ENCODE data around the gene SELENOF.
"Not testable (repeated sequence)": the region's sequence is repeated elsewhere in the genome, so short reads cannot be mapped to it uniquely, and the experiment has no call there.

Gene SELENOF

GRCh38 chr1:86871001-86871400 is 42.9 kb downstream of the SELENOF start:
- no peak overlapping the region for H3K9ac ChIP-seq (ENCODE audit: low read length)
- no peaks in the 10 kb centered on the region for H3K9me3 ChIP-seq (ENCODE audit: control insufficient read depth, low read depth, low read length)
- no peaks in the 10 kb centered on the region for H3K36me3 ChIP-seq (ENCODE audit: control insufficient read depth, low read depth, low read length)
- no peak overlapping the region for H3K27ac ChIP-seq (ENCODE audit: low read length)
- H3K4me3 ChIP-seq (ENCODE audit: low read length) = no peak overlapping the region
- no peaks in the 10 kb centered on the region for H3K27me3 ChIP-seq (ENCODE audit: control insufficient read depth, insufficient read depth, low read length)
- H3K4me1 ChIP-seq (ENCODE audit: control insufficient read depth, low read depth, low read length) = peaks cover 5% of the 10 kb centered on the region

DNA sequence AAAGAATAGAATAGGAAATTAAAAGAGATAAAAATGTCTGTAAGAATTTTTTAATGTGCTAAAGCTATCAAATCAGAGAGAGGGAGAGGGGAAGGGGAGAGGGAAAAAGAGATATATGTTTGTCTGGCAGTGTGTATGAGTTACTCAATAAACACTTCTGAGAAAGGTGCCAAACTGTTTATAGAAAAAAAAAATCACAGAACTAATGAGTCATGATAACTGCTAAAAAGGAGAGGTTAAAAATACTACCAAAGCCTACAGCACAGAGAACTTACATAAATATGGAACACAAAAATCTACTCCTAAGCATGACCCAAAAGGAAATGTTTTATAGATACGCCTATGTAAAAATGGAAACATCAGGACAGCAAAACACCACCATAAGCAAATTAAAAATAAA is 45.4 kb downstream of the SELENOF start:
- Histone ChIP-seq H3K36me3 (ENCODE audit: control insufficient read depth, low read depth, low read length) (no peaks in the 10 kb centered on the region), H3K27ac (ENCODE audit: low read length) (no peak overlapping the region), H3K4me3 (ENCODE audit: low read length) (no peak overlapping the region), H3K9me3 (ENCODE audit: control insufficient read depth, low read depth, low read length) (no peaks in the 10 kb centered on the region), H3K9ac (ENCODE audit: low read length) (no peak overlapping the region), H3K4me1 (ENCODE audit: control insufficient read depth, low read depth, low read length) (peaks cover 5% of the 10 kb centered on the region), H3K27me3 (ENCODE audit: control insufficient read depth, insufficient read depth, low read length) (no peaks in the 10 kb centered on the region)

DNA sequence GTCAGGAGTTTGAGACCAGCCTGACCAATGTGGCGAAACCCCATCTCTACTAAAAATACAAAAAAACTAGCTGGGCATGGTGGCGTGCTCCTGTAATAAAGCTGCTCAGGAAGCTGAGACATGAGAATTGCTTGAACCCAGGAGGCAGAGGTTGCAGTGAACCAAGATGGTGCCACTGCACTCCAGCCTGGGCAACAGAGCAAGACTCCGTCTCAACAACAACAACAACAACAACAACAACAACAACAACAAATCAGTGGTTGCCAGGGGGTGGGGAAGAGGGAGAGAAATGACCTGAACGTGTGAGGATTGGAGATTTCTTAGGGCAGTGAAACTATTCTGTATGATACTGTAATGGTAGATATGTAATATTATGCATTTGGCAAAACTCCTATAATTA is 46.6 kb downstream of the SELENOF start:
- not testable (repeated sequence) for H3K27me3 ChIP-seq (ENCODE audit: control insufficient read depth, insufficient read depth, low read length); H3K4me1 ChIP-seq (ENCODE audit: control insufficient read depth, low read depth, low read length); H3K9me3 ChIP-seq (ENCODE audit: control insufficient read depth, low read depth, low read length); H3K4me3 ChIP-seq (ENCODE audit: low read length); H3K27ac ChIP-seq (ENCODE audit: low read length); H3K36me3 ChIP-seq (ENCODE audit: control insufficient read depth, low read depth, low read length); H3K9ac ChIP-seq (ENCODE audit: low read length)

DNA sequence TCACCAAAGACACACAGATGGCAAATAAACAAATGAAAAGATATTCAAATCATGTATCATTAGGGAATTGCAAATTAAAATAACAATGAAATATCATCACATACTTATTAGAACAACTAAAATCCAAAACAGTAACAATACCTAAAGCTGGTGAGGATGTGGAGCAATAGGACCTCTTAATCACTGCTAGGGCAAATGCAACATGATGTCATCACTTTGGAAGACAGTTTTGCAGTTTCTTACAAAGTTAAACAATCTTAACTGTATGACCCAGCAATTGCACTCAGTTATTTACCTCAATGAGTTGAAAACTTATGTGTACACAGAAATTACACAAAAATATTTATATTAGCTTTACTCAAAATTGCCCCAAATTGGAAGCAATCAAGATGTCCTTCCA is 47.3 kb downstream of the SELENOF start:
- Histone ChIP-seq H3K36me3 (ENCODE audit: control insufficient read depth, low read depth, low read length) (no peaks in the 10 kb centered on the region), H3K4me3 (ENCODE audit: low read length) (no peak overlapping the region), H3K27me3 (ENCODE audit: control insufficient read depth, insufficient read depth, low read length) (no peaks in the 10 kb centered on the region), H3K27ac (ENCODE audit: low read length) (no peak overlapping the region), H3K9me3 (ENCODE audit: control insufficient read depth, low read depth, low read length) (no peaks in the 10 kb centered on the region), H3K9ac (ENCODE audit: low read length) (no peak overlapping the region), H3K4me1 (ENCODE audit: control insufficient read depth, low read depth, low read length) (peaks cover 5% of the 10 kb centered on the region)

- H3K27ac ChIP-seq (ENCODE audit: low read length) = no peak overlapping the region
- H3K4me3 ChIP-seq (ENCODE audit: low read length) = no peak overlapping the region
- no peaks in the 10 kb centered on the region for H3K36me3 ChIP-seq (ENCODE audit: control insufficient read depth, low read depth, low read length)
Measured at GRCh38 chr1:86865973-86866637, 47.8 kb downstream of the SELENOF start.

DNA sequence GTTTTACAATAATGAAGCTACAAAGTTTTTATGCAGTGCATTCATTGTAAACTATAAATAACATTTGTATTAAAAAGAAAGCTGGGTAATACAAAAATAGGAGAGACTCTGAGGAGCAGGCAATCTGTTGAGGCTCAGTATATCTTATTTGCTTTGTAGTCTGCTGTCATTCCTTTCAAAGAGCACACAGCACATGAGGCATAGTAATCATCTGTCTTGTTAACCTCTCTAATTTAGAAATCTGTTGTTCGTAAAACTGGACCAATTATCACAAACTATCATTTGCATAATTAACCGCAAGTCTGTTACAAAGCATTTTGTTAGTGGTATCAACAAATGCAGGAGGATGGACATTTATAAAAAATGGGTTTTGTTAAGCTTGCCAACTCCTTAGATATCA is 51.0 kb downstream of the SELENOF start:
- Histone ChIP-seq H3K27ac (ENCODE audit: low read length) (no peak overlapping the region), H3K27me3 (ENCODE audit: control insufficient read depth, insufficient read depth, low read length) (no peaks in the 10 kb centered on the region), H3K36me3 (ENCODE audit: control insufficient read depth, low read depth, low read length) (no peaks in the 10 kb centered on the region), H3K4me1 (ENCODE audit: control insufficient read depth, low read depth, low read length) (no peaks in the 10 kb centered on the region), H3K9ac (ENCODE audit: low read length) (no peak overlapping the region), H3K4me3 (ENCODE audit: low read length) (no peak overlapping the region), H3K9me3 (ENCODE audit: control insufficient read depth, low read depth, low read length) (no peaks in the 10 kb centered on the region)

More at GRCh38 chr1:86865973-86866637, 47.8 kb downstream of the SELENOF start:
- Histone ChIP-seq H3K4me1 (ENCODE audit: control insufficient read depth, low read depth, low read length) (peaks cover 5% of the 10 kb centered on the region), H3K9me3 (ENCODE audit: control insufficient read depth, low read depth, low read length) (no peaks in the 10 kb centered on the region), H3K27me3 (ENCODE audit: control insufficient read depth, insufficient read depth, low read length) (no peaks in the 10 kb centered on the region), H3K9ac (ENCODE audit: low read length) (no peak overlapping the region)

GRCh38 chr1:86861424-86861823 is 52.5 kb downstream of the SELENOF start:
- H3K27ac ChIP-seq (ENCODE audit: low read length) = no peak overlapping the region

GRCh38 chr1:86860424-86860823 is 53.5 kb downstream of the SELENOF start:
- Histone ChIP-seq H3K9ac (ENCODE audit: low read length) (no peak overlapping the region), H3K4me1 (ENCODE audit: control insufficient read depth, low read depth, low read length) (no peaks in the 10 kb centered on the region), H3K27ac (ENCODE audit: low read length) (no peak overlapping the region), H3K4me3 (ENCODE audit: low read length) (no peak overlapping the region), H3K36me3 (ENCODE audit: control insufficient read depth, low read depth, low read length) (no peaks in the 10 kb centered on the region), H3K9me3 (ENCODE audit: control insufficient read depth, low read depth, low read length) (no peaks in the 10 kb centered on the region), H3K27me3 (ENCODE audit: control insufficient read depth, insufficient read depth, low read length) (no peaks in the 10 kb centered on the region)

More at GRCh38 chr1:86861424-86861823, 52.5 kb downstream of the SELENOF start:
- H3K9ac ChIP-seq (ENCODE audit: low read length) = no peak overlapping the region
- no peaks in the 10 kb centered on the region for H3K9me3 ChIP-seq (ENCODE audit: control insufficient read depth, low read depth, low read length)
- H3K4me1 ChIP-seq (ENCODE audit: control insufficient read depth, low read depth, low read length) = no peaks in the 10 kb centered on the region
- H3K27me3 ChIP-seq (ENCODE audit: control insufficient read depth, insufficient read depth, low read length) = no peaks in the 10 kb centered on the region
- H3K4me3 ChIP-seq (ENCODE audit: low read length) = no peak overlapping the region
- no peaks in the 10 kb centered on the region for H3K36me3 ChIP-seq (ENCODE audit: control insufficient read depth, low read depth, low read length)

- H3K27ac ChIP-seq (ENCODE audit: low read length) = no peak overlapping the region
Measured at GRCh38 chr1:86860020-86860419, 53.9 kb downstream of the SELENOF start.

GRCh38 chr1:86858524-86859261 is 55.2 kb downstream of the SELENOF start:
- H3K9me3 ChIP-seq (ENCODE audit: control insufficient read depth, low read depth, low read length) = no peaks in the 10 kb centered on the region
- no peak overlapping the region for H3K4me3 ChIP-seq (ENCODE audit: low read length)
- no peak overlapping the region for H3K9ac ChIP-seq (ENCODE audit: low read length)
- no peaks in the 10 kb centered on the region for H3K36me3 ChIP-seq (ENCODE audit: control insufficient read depth, low read depth, low read length)
- no peak overlapping the region for H3K27ac ChIP-seq (ENCODE audit: low read length)
- H3K4me1 ChIP-seq (ENCODE audit: control insufficient read depth, low read depth, low read length) = no peaks in the 10 kb centered on the region
- H3K27me3 ChIP-seq (ENCODE audit: control insufficient read depth, insufficient read depth, low read length) = no peaks in the 10 kb centered on the region

More at GRCh38 chr1:86860020-86860419, 53.9 kb downstream of the SELENOF start:
- Histone ChIP-seq H3K4me1 (ENCODE audit: control insufficient read depth, low read depth, low read length) (no peaks in the 10 kb centered on the region), H3K9me3 (ENCODE audit: control insufficient read depth, low read depth, low read length) (no peaks in the 10 kb centered on the region), H3K27me3 (ENCODE audit: control insufficient read depth, insufficient read depth, low read length) (no peaks in the 10 kb centered on the region), H3K4me3 (ENCODE audit: low read length) (no peak overlapping the region), H3K36me3 (ENCODE audit: control insufficient read depth, low read depth, low read length) (no peaks in the 10 kb centered on the region), H3K9ac (ENCODE audit: low read length) (no peak overlapping the region)

DNA sequence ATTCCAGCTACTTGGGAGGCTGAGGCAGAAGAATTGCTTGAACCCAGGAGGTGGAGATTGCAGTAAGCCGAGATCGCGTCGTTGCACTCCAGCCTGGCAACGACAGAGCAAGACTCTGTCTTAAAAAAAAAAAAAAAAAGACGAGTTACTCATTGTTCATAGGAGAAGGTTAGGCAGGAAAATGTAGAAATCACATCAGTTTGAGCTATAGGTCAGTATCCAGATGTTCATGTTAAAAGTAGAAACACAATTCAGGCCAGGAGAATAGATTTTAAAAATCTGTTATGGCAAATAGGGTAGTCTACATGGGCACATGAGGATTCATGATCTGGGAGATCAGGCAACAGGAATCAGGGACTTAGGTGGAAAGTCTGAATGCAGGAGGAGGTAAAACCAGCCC is 57.7 kb downstream of the SELENOF start:
- Histone ChIP-seq H3K9ac (ENCODE audit: low read length) (no peak overlapping the region), H3K4me3 (ENCODE audit: low read length) (no peak overlapping the region), H3K27ac (ENCODE audit: low read length) (no peak overlapping the region)

GRCh38 chr1:86854352-86854751 is 59.6 kb downstream of the SELENOF start:
- Histone ChIP-seq H3K4me3 (ENCODE audit: low read length) (no peak overlapping the region), H3K9me3 (ENCODE audit: control insufficient read depth, low read depth, low read length) (no peaks in the 10 kb centered on the region), H3K36me3 (ENCODE audit: control insufficient read depth, low read depth, low read length) (no peaks in the 10 kb centered on the region), H3K27ac (ENCODE audit: low read length) (no peak overlapping the region), H3K4me1 (ENCODE audit: control insufficient read depth, low read depth, low read length) (no peaks in the 10 kb centered on the region), H3K9ac (ENCODE audit: low read length) (no peak overlapping the region), H3K27me3 (ENCODE audit: control insufficient read depth, insufficient read depth, low read length) (no peaks in the 10 kb centered on the region)

More for the DNA sequence above, 57.7 kb downstream of the SELENOF start:
- H3K9me3 ChIP-seq (ENCODE audit: control insufficient read depth, low read depth, low read length) = no peaks in the 10 kb centered on the region
- no peaks in the 10 kb centered on the region for H3K4me1 ChIP-seq (ENCODE audit: control insufficient read depth, low read depth, low read length)
- H3K27me3 ChIP-seq (ENCODE audit: control insufficient read depth, insufficient read depth, low read length) = no peaks in the 10 kb centered on the region
- H3K36me3 ChIP-seq (ENCODE audit: control insufficient read depth, low read depth, low read length) = no peaks in the 10 kb centered on the region
